HG03280 (cell line): ENCODE results near the gene CYB5R3.
"Not testable (repeated sequence)": the region's sequence is repeated elsewhere in the genome, so short reads cannot be mapped to it uniquely, and the experiment has no call there.

Source experiments
- ATAC-seq: cut with Tn5 transposase; IDR thresholded peaks from one replicate; pipeline ENCODE4 v1.9.1; 2021; ENCODE audit warnings: mild to moderate bottlenecking, moderate library complexity; ENCODE audit not compliant: unreplicated experiment

CYB5R3 gene

DNA sequence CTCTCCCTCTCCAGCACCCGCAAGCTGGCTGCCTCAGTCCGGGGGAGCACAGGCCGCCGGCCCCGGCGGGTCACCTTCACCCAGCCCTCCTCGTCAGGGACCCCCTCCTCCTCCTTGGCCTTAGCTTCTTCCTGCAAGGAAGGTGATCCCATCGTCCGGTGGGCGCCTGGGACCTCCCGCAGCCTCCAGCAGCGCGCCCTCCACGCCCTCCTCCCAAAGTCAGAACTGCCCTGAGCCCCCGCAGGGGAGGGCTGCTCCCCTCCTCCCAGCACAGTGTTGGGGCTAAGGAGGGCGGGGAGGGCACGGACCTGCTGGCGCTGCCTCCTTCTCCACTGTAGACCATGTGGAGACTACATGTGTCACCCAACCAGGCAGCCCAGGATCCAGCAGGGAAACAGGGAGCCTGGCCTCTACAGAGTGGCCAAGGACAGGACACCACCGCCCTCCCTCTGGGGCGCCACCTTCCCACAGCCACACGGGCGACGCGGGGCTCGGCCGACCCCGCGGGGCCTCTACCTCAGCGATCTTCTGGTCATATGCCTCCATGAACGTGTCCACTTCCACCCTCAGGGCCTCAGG is 73.1 kb downstream of the CYB5R3 start:
- not testable (repeated sequence) for ATAC-seq

DNA sequence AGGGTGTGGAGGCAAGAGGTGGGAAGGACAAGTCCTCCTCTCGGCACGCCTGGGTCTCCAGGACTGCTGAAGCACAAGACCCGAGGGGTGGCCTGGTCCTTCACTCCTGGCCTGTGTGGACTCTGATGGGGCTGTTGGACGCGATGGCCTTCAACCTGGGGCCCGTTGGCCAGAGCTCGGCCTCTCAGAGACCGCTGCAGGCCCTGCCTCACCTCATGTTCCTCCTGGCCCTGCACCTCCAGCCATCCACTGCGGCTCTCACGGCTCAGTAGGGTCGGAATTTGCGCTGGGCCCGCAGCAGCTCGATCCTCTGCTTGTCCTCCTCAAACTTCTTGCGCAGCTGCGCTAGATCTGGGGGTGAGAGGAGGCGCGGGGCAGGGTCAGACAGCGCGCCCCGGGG is 74.7 kb downstream of the CYB5R3 start:
- ATAC-seq: not testable (repeated sequence)

DNA sequence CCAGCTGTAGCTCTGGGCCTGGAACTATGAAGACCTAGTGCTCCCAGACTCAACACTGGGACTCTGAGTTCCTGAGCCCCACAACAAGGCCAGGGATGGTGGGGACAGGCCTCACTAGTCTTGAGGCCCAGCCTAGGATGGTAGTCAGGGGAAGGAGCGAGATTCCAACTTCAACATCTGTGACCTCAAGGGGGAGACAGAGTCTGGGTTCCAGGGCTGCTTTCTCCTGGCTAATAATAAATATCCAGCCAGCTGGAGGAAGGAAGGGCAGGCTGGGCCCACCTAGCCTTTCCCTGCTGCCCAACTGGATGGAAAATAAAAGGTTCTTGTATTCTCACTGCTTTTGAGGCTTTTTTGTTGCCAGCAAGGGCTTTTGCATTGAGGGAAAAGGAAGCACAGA is 75.1 kb downstream of the CYB5R3 start:
- ATAC-seq: not testable (repeated sequence)

DNA sequence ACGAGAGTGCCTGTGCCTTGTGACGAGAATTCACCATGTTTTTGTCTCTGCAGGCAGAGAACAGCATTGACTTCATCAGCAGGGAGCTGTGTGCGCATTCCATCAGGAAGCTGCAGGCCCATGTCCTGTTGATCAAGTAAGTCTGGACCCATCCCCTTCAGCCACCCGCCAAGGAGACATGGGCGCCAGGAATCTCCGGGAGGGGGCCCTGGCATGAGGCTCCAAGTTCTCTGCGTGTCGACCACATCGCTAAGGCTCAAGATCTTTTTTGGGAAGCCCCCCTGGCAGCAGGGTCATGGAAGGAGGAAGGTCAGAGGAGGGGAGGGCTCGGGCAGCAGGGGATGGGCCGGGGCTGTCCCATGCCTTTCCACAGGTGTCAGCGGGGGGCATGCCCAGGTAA is 78.1 kb downstream of the CYB5R3 start:
- not testable (repeated sequence) for ATAC-seq

DNA sequence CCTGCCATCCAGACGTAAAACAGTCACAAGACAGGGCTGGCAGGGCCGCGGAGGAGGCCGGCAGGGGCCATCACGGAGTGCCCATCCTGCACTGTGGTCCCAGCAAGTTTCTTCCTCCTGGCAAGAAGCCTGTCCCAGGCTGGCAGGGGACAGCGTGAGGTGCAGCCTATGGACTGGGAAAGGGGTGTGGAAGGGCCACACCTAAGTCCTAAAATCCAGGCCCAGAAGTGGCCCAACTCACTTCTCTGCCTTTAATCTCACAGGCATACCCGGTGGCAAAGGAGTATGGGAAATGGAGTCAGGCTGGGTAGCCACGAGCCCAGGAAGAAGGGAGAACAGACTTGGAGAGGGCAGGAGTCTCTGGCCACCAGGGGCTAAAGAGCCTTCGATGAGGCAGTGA is 78.6 kb downstream of the CYB5R3 start:
- ATAC-seq: not testable (repeated sequence)

DNA sequence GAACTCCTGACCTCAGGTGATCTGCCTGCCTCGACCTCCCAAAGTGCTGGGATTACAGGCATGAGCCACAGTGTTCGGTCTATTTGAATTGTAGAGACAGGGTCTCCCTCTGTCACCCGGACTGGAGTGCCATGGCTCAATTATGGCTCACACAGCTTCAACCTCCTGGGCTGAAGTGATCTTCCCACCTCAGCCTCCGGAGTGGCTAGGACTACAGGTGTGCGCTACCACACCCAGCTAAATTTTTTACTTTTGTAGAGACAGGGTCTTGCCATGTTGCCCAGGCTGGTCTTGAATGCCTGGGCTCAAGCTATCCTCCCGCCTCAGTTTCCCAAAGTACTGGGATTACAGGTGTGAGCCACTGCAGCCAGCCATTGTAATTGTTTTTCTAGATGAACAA is 81.2 kb downstream of the CYB5R3 start:
- ATAC-seq: not testable (repeated sequence)
